GM23338 (cell line): ENCODE measurements around the gene FHIT. TPM values are rescaled to one million over a fixed set of nuclear protein-coding genes. Genes with fewer than 3 reads are reported as not detected.

ENCODE experiments used
- ATAC-seq: fragments of 200-7000 bp; cut with Tn5 transposase; 3 replicates; pipeline ENCODE4 v1.9.1; 2020
- DNase-seq: peaks from one replicate; pipeline ENCODE4 v3.0.0-alpha.2; 2015; ENCODE audit warnings: low spot score
- H2AFZ ChIP-seq: fragments of 200-600 bp; sonication (generic); 2 replicates; pipeline ENCODE4 v1.8.0; 2016; ENCODE audit warnings: antibody characterized with exemption, mild to moderate bottlenecking, moderate library complexity
- H3F3A ChIP-seq: fragments of 200-600 bp; sonication (generic); replicated peaks from 2 replicates; pipeline ENCODE4 v1.8.0; 2017; ENCODE audit warnings: antibody characterized with exemption, mixed run types, low read depth
- H3K27ac ChIP-seq: fragments of 200-600 bp; sonication (generic); 2 replicates; pipeline ENCODE4 v1.6.1; 2016; ENCODE audit warnings: low read depth
- H3K27me3 ChIP-seq: fragments of 200-600 bp; sonication (generic); 2 replicates; pipeline ENCODE4 v1.8.0; 2016; ENCODE audit warnings: mild to moderate bottlenecking, mixed run types, moderate library complexity; ENCODE audit not compliant: insufficient read depth
- H3K36me3 ChIP-seq: fragments of 200-600 bp; sonication (generic); 2 replicates; pipeline ENCODE4 v1.8.0; 2016; ENCODE audit warnings: mild to moderate bottlenecking; ENCODE audit not compliant: insufficient read depth
- H3K4me1 ChIP-seq: fragments of 200-600 bp; sonication (generic); 2 replicates; pipeline ENCODE4 v1.8.0; 2016; ENCODE audit warnings: mild to moderate bottlenecking, moderate library complexity; ENCODE audit not compliant: insufficient read depth
- H3K4me2 ChIP-seq: fragments of 200-600 bp; sonication (generic); 2 replicates; pipeline ENCODE4 v1.7.1; 2017; ENCODE audit warnings: mixed run types
- H3K4me3 ChIP-seq: fragments of 200-600 bp; sonication (generic); 2 replicates; pipeline ENCODE4 v1.6.1; 2016; ENCODE audit warnings: mixed run types
- H3K79me2 ChIP-seq: fragments of 200-600 bp; sonication (generic); replicated peaks from 2 replicates; pipeline ENCODE4 v1.8.0; 2017; ENCODE audit warnings: mild to moderate bottlenecking; ENCODE audit not compliant: insufficient read depth
- H3K9me2 ChIP-seq: fragments of 200-600 bp; sonication (generic); 2 replicates; pipeline ENCODE4 v1.8.0; 2017; ENCODE audit not compliant: insufficient read depth
- H4K20me1 ChIP-seq: fragments of 200-600 bp; sonication (generic); replicated peaks from 2 replicates; pipeline ENCODE4 v1.8.0; 2017; ENCODE audit warnings: mild to moderate bottlenecking; ENCODE audit not compliant: insufficient read depth
- H3K27ac Mint-ChIP-seq: 2 replicates; pipeline ENCODE4 v1.8.0; 2020; ENCODE audit warnings: inconsistent platforms, mild to moderate bottlenecking, moderate library complexity, mixed read lengths
- H3K27me3 Mint-ChIP-seq: 3 replicates; pipeline ENCODE4 v1.8.0; 2022; ENCODE audit warnings: low read depth, mild to moderate bottlenecking, moderate library complexity, mixed read lengths, inconsistent platforms; ENCODE audit not compliant: insufficient read depth, poor library complexity
- H3K36me3 Mint-ChIP-seq: 3 replicates; pipeline ENCODE4 v1.8.0; 2021; ENCODE audit warnings: low read depth, mild to moderate bottlenecking, inconsistent platforms, moderate library complexity, mixed read lengths
- H3K4me1 Mint-ChIP-seq: 3 replicates; pipeline ENCODE4 v1.8.0; 2020; ENCODE audit warnings: mild to moderate bottlenecking, inconsistent platforms, mixed read lengths
- H3K4me3 Mint-ChIP-seq: 3 replicates; pipeline ENCODE4 v1.8.0; 2021; ENCODE audit warnings: moderate library complexity, mild to moderate bottlenecking, inconsistent platforms, mixed read lengths
- H3K9me3 Mint-ChIP-seq: 3 replicates; pipeline ENCODE4 v1.8.0; 2020; ENCODE audit warnings: moderate library complexity, mild to moderate bottlenecking, inconsistent platforms, mixed read lengths
- CREB1 ChIP-seq: fragments of 250-450 bp; sonication (Bioruptor Pico); IDR thresholded peaks from 2 replicates; pipeline ENCODE4 v1.5.0; 2020; ENCODE audit warnings: low read depth, mild to moderate bottlenecking, moderate library complexity
- EZH2 ChIP-seq: fragments of 200-600 bp; sonication (generic); IDR thresholded peaks from one replicate; pipeline ENCODE4 v1.8.0; 2017; ENCODE audit warnings: antibody characterized with exemption, mild to moderate bottlenecking, low read depth; ENCODE audit not compliant: unreplicated experiment
- EZH2phosphoT487 ChIP-seq: fragments of 200-600 bp; sonication (generic); IDR thresholded peaks from one replicate; pipeline ENCODE4 v1.8.1; 2018; ENCODE audit warnings: antibody characterized with exemption; ENCODE audit not compliant: unreplicated experiment
- JUNB ChIP-seq: IDR thresholded peaks from one replicate; pipeline ENCODE4 v1.6.1; 2016; ENCODE audit warnings: antibody characterized with exemption; ENCODE audit not compliant: unreplicated experiment
- POLR2AphosphoS5 ChIP-seq: IDR thresholded peaks from 2 replicates; pipeline ENCODE4 v1.6.1; 2016; ENCODE audit warnings: antibody characterized with exemption, low read depth
- STAT1 ChIP-seq: IDR thresholded peaks from one replicate; pipeline ENCODE4 v1.6.1; 2016; ENCODE audit warnings: antibody characterized with exemption; ENCODE audit not compliant: unreplicated experiment
- ZNF114 ChIP-seq: fragments of 250-450 bp; sonication (Bioruptor Pico); IDR thresholded peaks from 2 replicates; pipeline ENCODE4 v1.5.0; 2020; ENCODE audit warnings: mild to moderate bottlenecking, moderate library complexity
- ZNF331 ChIP-seq: fragments of 250-450 bp; sonication (Bioruptor Pico); IDR thresholded peaks from 2 replicates; pipeline ENCODE4 v1.5.0; 2020; ENCODE audit warnings: low read depth, mild to moderate bottlenecking, moderate library complexity
- polyA plus RNA-seq: library from polyadenylated mRNA; unstranded; fragments of >200 nt; fragmentation: Nextera tagmentation; extraction: Ambion mirVana; gene quantifications from 2 replicates; pipeline ENCODE4 v1.2.1, GENCODE V29; 2016
- total RNA-seq: library from RNA; depleted of rRNA; stranded (reverse); fragments of >200 nt; shearing (Covaris generic); gene quantifications from 2 replicates; pipeline ENCODE4 v1.2.3, GENCODE V29; 2014
- TF ChIP-seq, protein P1 (sequence below): IDR thresholded peaks from one replicate; pipeline ENCODE4 v1.6.1; 2018; ENCODE audit warnings: antibody characterized with exemption; ENCODE audit not compliant: unreplicated experiment

Gene FHIT
- total and polyA plus RNA-seq, 2 experiments from 2014 or later = 3.0 to 8.3 TPM

DNA sequence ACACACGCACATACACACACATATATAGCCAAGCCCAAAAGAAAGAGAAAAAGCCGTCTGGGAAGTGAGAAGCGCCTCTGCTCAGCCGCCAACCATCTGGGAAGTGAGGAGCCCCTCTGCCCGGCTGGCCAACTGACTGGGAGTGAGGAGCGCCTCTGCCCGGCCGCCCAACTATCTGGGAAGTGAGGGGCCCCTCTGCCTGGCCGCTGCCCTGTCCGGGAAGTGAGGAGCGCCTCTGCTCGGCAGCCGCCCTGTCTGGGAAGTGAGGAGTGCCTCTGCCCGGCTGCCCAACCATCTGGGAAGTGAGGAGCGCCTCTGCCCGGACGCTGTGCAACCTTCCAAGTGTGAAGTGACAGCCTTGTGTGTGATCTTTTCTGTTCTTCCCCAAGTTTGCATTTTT lies 49.2 kb downstream of the FHIT start:
- no peak for ATAC-seq
- H3K27ac Mint-ChIP-seq = no peak overlapping the region

DNA sequence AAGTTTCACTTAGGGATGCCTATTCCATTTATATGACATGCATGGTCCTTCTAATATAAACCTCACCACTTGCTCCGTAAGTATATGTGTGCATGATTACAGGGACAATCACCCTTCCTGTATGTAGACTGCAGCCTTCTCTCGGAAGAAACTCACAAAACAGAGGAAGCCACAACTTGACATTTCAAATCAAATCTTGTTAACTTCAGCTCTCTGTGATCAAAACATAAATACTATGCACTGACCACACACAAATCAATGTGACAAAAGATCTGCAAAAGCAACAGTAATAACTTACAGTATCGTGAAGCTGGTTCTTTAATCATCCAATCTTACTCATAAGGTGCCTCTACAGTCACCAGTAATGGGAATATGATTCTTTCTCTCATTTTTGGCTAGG lies 50.2 kb downstream of the FHIT start:
- H2AFZ ChIP-seq = no peak overlapping the region
- no peak for TF ChIP-seq STAT1
- TF ChIP-seq POLR2AphosphoS5 = no peak
- no peak for TF ChIP-seq JUNB
- TF ChIP-seq EZH2 = no peak
- TF ChIP-seq EZH2phosphoT487 = no peak
- peaks cover 3% of the 10 kb centered on the region for H3K27me3 Mint-ChIP-seq
- H3K4me2 ChIP-seq = no peak overlapping the region
- no peaks in the 10 kb centered on the region for H4K20me1 ChIP-seq
- H3K4me1 Mint-ChIP-seq = no peaks in the 10 kb centered on the region; the same call in 2 of the 3 replicates
- ATAC-seq (no peak), DNase-seq (no peak)
- no peaks in the 10 kb centered on the region for H3K36me3 ChIP-seq
- H3K9me2 ChIP-seq = no peaks in the 10 kb centered on the region
- no peaks in the 10 kb centered on the region for H3K27me3 ChIP-seq
- no peaks in the 10 kb centered on the region for H3K4me1 ChIP-seq
- no peak overlapping the region for H3K4me3 ChIP-seq
- no peaks in the 10 kb centered on the region for H3F3A ChIP-seq
- H3K79me2 ChIP-seq = no peaks in the 10 kb centered on the region
- H3K9me3 Mint-ChIP-seq = peaks cover 7% of the 10 kb centered on the region
- H3K36me3 Mint-ChIP-seq = peaks cover 7% of the 10 kb centered on the region; the same call in 2 of the 3 replicates
- no peak overlapping the region for H3K4me3 Mint-ChIP-seq
- no peak overlapping the region for H3K27ac ChIP-seq
- no peak overlapping the region for H3K27ac Mint-ChIP-seq

More for the DNA sequence above, 49.2 kb downstream of the FHIT start:
- H4K20me1 ChIP-seq = no peaks in the 10 kb centered on the region
- no peak overlapping the region for H3K27ac ChIP-seq
- no peaks in the 10 kb centered on the region for H3F3A ChIP-seq
- Mint-ChIP-seq H3K4me1 (no peaks in the 10 kb centered on the region; the same call in 2 of the 3 replicates), H3K27me3 (peaks cover 3% of the 10 kb centered on the region), H3K9me3 (peaks cover 12% of the 10 kb centered on the region), H3K36me3 (peaks cover 7% of the 10 kb centered on the region; the same call in 2 of the 3 replicates), H3K4me3 (no peak overlapping the region)
- TF ChIP-seq POLR2AphosphoS5 (no peak), ZNF114 (CRISPR knock-in tag) (no peak), CREB1 (CRISPR knock-in tag) (no peak), EZH2phosphoT487 (no peak), ZNF331 (CRISPR knock-in tag) (no peak), EZH2 (no peak), STAT1 (no peak)
- TF ChIP-seq, protein P1, sequence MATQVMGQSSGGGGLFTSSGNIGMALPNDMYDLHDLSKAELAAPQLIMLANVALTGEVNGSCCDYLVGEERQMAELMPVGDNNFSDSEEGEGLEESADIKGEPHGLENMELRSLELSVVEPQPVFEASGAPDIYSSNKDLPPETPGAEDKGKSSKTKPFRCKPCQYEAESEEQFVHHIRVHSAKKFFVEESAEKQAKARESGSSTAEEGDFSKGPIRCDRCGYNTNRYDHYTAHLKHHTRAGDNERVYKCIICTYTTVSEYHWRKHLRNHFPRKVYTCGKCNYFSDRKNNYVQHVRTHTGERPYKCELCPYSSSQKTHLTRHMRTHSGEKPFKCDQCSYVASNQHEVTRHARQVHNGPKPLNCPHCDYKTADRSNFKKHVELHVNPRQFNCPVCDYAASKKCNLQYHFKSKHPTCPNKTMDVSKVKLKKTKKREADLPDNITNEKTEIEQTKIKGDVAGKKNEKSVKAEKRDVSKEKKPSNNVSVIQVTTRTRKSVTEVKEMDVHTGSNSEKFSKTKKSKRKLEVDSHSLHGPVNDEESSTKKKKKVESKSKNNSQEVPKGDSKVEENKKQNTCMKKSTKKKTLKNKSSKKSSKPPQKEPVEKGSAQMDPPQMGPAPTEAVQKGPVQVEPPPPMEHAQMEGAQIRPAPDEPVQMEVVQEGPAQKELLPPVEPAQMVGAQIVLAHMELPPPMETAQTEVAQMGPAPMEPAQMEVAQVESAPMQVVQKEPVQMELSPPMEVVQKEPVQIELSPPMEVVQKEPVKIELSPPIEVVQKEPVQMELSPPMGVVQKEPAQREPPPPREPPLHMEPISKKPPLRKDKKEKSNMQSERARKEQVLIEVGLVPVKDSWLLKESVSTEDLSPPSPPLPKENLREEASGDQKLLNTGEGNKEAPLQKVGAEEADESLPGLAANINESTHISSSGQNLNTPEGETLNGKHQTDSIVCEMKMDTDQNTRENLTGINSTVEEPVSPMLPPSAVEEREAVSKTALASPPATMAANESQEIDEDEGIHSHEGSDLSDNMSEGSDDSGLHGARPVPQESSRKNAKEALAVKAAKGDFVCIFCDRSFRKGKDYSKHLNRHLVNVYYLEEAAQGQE = no peak
- no peak for DNase-seq
- no peaks in the 10 kb centered on the region for H3K79me2 ChIP-seq
- H3K27me3 ChIP-seq = no peaks in the 10 kb centered on the region
- no peak overlapping the region for H2AFZ ChIP-seq
- H3K4me3 ChIP-seq = no peak overlapping the region
- H3K4me2 ChIP-seq = no peak overlapping the region
- H3K9me2 ChIP-seq = no peaks in the 10 kb centered on the region
- no peaks in the 10 kb centered on the region for H3K4me1 ChIP-seq
- no peaks in the 10 kb centered on the region for H3K36me3 ChIP-seq
